Endodermal cell (in vitro differentiated cells): ENCODE results near the gene ARMH3. TPM values are rescaled to one million over a fixed set of nuclear protein-coding genes. Genes with fewer than 3 reads are reported as not detected.

Source experiments
- DNase-seq: peaks from one replicate; pipeline ENCODE4 v3.0.0-alpha.2; 2017
- H3K27ac ChIP-seq: 2 replicates; pipeline ENCODE4 v1.5.1; 2013; ENCODE audit warnings: mild to moderate bottlenecking, low read depth, low read length, moderate library complexity
- H3K27me3 ChIP-seq: 2 replicates; pipeline ENCODE4 v1.6.1; 2013; ENCODE audit warnings: mild to moderate bottlenecking, low read length, moderate library complexity; ENCODE audit not compliant: insufficient read depth, control insufficient read depth, poor library complexity, severe bottlenecking
- H3K36me3 ChIP-seq: 2 replicates; pipeline ENCODE4 v1.7.0; 2013; ENCODE audit warnings: mild to moderate bottlenecking, low read length, moderate library complexity; ENCODE audit not compliant: control insufficient read depth, insufficient read depth
- H3K4me1 ChIP-seq: one replicate; pipeline ENCODE4 v1.7.0; 2013; ENCODE audit warnings: low read length; ENCODE audit not compliant: control insufficient read depth, insufficient read depth
- H3K4me3 ChIP-seq: 2 replicates; pipeline ENCODE4 v1.5.1; 2013; ENCODE audit warnings: mild to moderate bottlenecking, low read length, moderate library complexity
- H3K9ac ChIP-seq: 2 replicates; pipeline ENCODE4 v1.6.1; 2013; ENCODE audit warnings: mild to moderate bottlenecking, low read length, moderate library complexity; ENCODE audit not compliant: poor library complexity, severe bottlenecking; ENCODE audit errors: extremely low read depth
- H3K9me3 ChIP-seq: 2 replicates; pipeline ENCODE4 v1.6.1; 2013; ENCODE audit warnings: mild to moderate bottlenecking, low read length, moderate library complexity; ENCODE audit not compliant: control insufficient read depth
- H3K27ac Mint-ChIP-seq: 2 replicates; pipeline ENCODE4 v1.8.0; 2020; ENCODE audit warnings: mixed read lengths
- H3K27me3 Mint-ChIP-seq: 2 replicates; pipeline ENCODE4 v1.8.0; 2021; ENCODE audit warnings: mild to moderate bottlenecking, mixed read lengths; ENCODE audit not compliant: insufficient read depth
- H3K36me3 Mint-ChIP-seq: 2 replicates; pipeline ENCODE4 v1.8.0; 2020; ENCODE audit warnings: low read depth, mixed read lengths
- H3K4me1 Mint-ChIP-seq: 2 replicates; pipeline ENCODE4 v1.8.0; 2020; ENCODE audit warnings: mixed read lengths
- H3K4me3 Mint-ChIP-seq: 2 replicates; pipeline ENCODE4 v1.8.0; 2020; ENCODE audit warnings: mild to moderate bottlenecking, moderate library complexity, mixed read lengths
- H3K9me3 Mint-ChIP-seq: 2 replicates; pipeline ENCODE4 v1.8.0; 2020; ENCODE audit warnings: mild to moderate bottlenecking, mixed read lengths
- WGBS, 2 experiments: methylation state at CpG; one replicate each; pipeline versions ENCODE4 v1.1.5 to v1.1.7; 2013; ENCODE audit warnings: missing lambda C conversion rate in 2 of 2, mixed read lengths in 1 of 2; ENCODE audit not compliant: insufficient coverage in 1 of 2, insufficient read length in 1 of 2; 5-methylcytosine and 5-hydroxymethylcytosine counted together
- total RNA-seq, 2 donors: library from RNA; stranded (reverse); fragmentation: NEBNext Ultra II Directional in 1 of 2; extraction: Animal tissue kit (Norgen Biotek cat#: 25700) in 1 of 2; gene quantifications; 2 replicates in 1 of 2; 3 replicates in 1 of 2; pipeline ENCODE4 v1.2.1, GENCODE V29; 2021
- TF ChIP-seq, protein P1 (sequence below): fragments of 200-600 bp; sonication (generic); conservative IDR thresholded peaks from 2 replicates; pipeline ENCODE4 v1.5.0; 2021; ENCODE audit warnings: antibody characterized with exemption, mild to moderate bottlenecking

ARMH3 gene
- total RNA-seq, 2 donors from 2014 or later, result 18.0 to 19.7 TPM

DNA sequence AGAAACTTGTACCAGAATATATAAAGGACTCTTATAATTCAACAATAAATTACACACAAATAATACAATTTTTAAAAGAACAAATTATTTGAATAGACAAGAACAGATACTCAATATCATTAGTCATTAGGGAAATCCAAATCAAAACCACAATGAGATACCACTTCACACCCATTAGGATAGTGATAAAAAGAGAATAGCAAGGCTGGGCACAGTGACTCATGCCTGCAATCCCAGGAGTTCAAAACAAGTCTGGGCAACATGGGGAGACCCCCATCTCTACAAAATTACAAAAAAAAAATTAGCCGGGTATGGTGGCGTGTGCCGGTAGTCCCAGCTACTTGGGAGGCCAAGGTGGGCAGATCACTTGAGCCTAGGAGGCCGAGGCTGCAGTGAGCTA is 160.2 kb downstream of the ARMH3 start:
- H3K27ac ChIP-seq, result no peak overlapping the region
- no peaks in the 10 kb centered on the region for H3K27me3 Mint-ChIP-seq
- 90 to 93% methylated on average over 4 of the region's 4 CpGs for WGBS, 2 experiments
- no peaks in the 10 kb centered on the region for H3K36me3 ChIP-seq
- H3K4me3 Mint-ChIP-seq, result no peak overlapping the region
- no peak overlapping the region for H3K27ac Mint-ChIP-seq
- H3K4me3 ChIP-seq, result no peak overlapping the region
- no peak overlapping the region for H3K9ac ChIP-seq
- TF ChIP-seq, protein P1, sequence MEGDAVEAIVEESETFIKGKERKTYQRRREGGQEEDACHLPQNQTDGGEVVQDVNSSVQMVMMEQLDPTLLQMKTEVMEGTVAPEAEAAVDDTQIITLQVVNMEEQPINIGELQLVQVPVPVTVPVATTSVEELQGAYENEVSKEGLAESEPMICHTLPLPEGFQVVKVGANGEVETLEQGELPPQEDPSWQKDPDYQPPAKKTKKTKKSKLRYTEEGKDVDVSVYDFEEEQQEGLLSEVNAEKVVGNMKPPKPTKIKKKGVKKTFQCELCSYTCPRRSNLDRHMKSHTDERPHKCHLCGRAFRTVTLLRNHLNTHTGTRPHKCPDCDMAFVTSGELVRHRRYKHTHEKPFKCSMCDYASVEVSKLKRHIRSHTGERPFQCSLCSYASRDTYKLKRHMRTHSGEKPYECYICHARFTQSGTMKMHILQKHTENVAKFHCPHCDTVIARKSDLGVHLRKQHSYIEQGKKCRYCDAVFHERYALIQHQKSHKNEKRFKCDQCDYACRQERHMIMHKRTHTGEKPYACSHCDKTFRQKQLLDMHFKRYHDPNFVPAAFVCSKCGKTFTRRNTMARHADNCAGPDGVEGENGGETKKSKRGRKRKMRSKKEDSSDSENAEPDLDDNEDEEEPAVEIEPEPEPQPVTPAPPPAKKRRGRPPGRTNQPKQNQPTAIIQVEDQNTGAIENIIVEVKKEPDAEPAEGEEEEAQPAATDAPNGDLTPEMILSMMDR, result no peak
- peaks cover 14% of the 10 kb centered on the region for H3K4me1 ChIP-seq
- no peaks in the 10 kb centered on the region for H3K9me3 Mint-ChIP-seq
- DNase-seq, result no peak
- peaks cover 65% of the 10 kb centered on the region for H3K4me1 Mint-ChIP-seq
- H3K27me3 ChIP-seq, result no peaks in the 10 kb centered on the region
- H3K9me3 ChIP-seq, result no peaks in the 10 kb centered on the region
- no peaks in the 10 kb centered on the region for H3K36me3 Mint-ChIP-seq

DNA sequence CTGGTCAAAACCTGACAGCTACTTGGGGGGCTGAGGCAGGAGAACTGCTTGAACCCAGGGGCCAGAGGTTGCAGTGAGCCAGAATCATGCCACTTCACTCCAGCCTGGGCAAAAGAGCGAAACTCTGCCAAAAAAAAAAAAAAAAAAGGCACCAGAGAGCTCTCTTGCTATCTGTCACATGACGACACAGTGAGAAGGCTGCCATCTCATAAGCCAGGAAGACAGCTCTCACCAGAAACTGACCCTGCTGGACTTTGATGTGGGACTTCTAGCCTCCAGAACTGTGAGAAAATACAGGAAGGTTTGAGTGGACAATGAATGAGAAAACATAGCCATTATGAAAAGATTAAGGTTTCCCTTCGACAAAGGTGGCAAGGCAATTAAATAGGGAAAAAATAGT is 161.2 kb downstream of the ARMH3 start:
- Histone ChIP-seq H3K9me3 (no peaks in the 10 kb centered on the region), H3K27ac (no peak overlapping the region), H3K4me1 (peaks cover 14% of the 10 kb centered on the region), H3K9ac (peak overlapping the region; percentile 65), H3K36me3 (no peaks in the 10 kb centered on the region), H3K27me3 (no peaks in the 10 kb centered on the region), H3K4me3 (no peak overlapping the region)
- H3K27me3 Mint-ChIP-seq, result no peaks in the 10 kb centered on the region
- H3K27ac Mint-ChIP-seq, result peak overlapping the region; percentile 93
- H3K9me3 Mint-ChIP-seq, result no peaks in the 10 kb centered on the region
- no peak for DNase-seq
- 84 to 85% methylated on average over 3 of the region's 3 CpGs for WGBS, 2 experiments
- H3K4me1 Mint-ChIP-seq, result peaks cover 59% of the 10 kb centered on the region
- no peaks in the 10 kb centered on the region for H3K36me3 Mint-ChIP-seq
- TF ChIP-seq, protein P1, result no peak
- H3K4me3 Mint-ChIP-seq, result no peak overlapping the region

DNA sequence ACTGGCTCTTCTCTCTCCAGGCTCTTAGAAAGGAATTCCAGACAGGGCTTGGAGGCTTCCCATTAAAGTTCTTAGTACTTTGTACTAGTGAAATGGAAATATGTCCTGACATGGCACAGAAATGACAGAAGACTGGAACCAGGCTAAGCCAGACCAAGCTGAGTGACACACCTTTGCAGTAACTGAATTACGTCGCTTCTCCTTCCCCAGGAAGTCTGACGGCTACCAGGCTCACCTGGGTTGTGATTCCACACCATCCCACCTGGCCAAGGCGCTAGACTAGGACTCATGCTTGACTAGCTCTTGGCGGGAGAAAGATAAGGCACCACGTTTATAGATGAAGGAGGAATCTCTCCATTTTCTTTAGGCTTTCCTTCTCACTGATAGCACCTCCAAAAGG is 161.7 kb downstream of the ARMH3 start:
- Histone ChIP-seq H3K4me3 (peak overlapping the region; percentile 64), H3K4me1 (peaks cover 14% of the 10 kb centered on the region), H3K27ac (peak overlapping the region; percentile 33), H3K9me3 (no peaks in the 10 kb centered on the region), H3K9ac (peak overlapping the region; percentile 74), H3K36me3 (no peaks in the 10 kb centered on the region), H3K27me3 (no peaks in the 10 kb centered on the region)
- TF ChIP-seq, protein P1, result no peak
- Mint-ChIP-seq H3K4me1 (peaks cover 54% of the 10 kb centered on the region), H3K27me3 (no peaks in the 10 kb centered on the region), H3K9me3 (no peaks in the 10 kb centered on the region), H3K4me3 (no peak overlapping the region), H3K36me3 (no peaks in the 10 kb centered on the region), H3K27ac (peak overlapping the region; percentile 93)
- DNase-seq, result peak; percentile 83
- 40 to 93% methylated on average over 4 to 6 of the region's 6 CpGs for WGBS, 2 experiments
